K562 (cell line): ENCODE data around the gene MPRIP. TPM values are rescaled to one million over a fixed set of nuclear protein-coding genes. Genes with fewer than 3 reads are reported as not detected.

Experiments used
- CXXC5 ChIP-seq: fragments of 250-450 bp; sonication (Bioruptor Pico); IDR thresholded peaks from 2 replicates; pipeline ENCODE4 v1.8.0; 2022; ENCODE audit warnings: inconsistent platforms, mild to moderate bottlenecking, moderate library complexity
- ETV1 ChIP-seq: fragments of 450-650 bp; conservative IDR thresholded peaks from 2 replicates; pipeline ENCODE4 v1.6.1; 2016; ENCODE audit warnings: missing genetic modification characterization, control low read depth, low read depth, missing compliant biosample characterization
- JUN ChIP-seq, 2 experiments: sonication (generic) in 1 of 2; formaldehyde crosslinking in 1 of 2; IDR thresholded peaks; 2 replicates each; pipeline versions ENCODE4 v1.6.1 to v1.8.0; 2012 to 2022; ENCODE audit warnings: borderline replicate concordance in 2 of 2, mild to moderate bottlenecking in 2 of 2, improper control_type of control experiment in 1 of 2, low read depth in 1 of 2, low read length in 1 of 2, missing genetic modification reagents in 1 of 2
- KLF1 ChIP-seq: fragments of 450-650 bp; IDR thresholded peaks from 2 replicates; pipeline ENCODE4 v1.6.1; 2016; ENCODE audit warnings: missing genetic modification characterization, missing compliant biosample characterization
- MAZ ChIP-seq, 2 experiments: fragments of 450-650 bp in 1 of 2; sonication (generic) in 1 of 2; formaldehyde crosslinking; IDR thresholded peaks in 1 of 2; conservative IDR thresholded peaks in 1 of 2; 2 replicates each; pipeline versions ENCODE4 v1.4.0 to v1.5.0; 2020; ENCODE audit warnings: mild to moderate bottlenecking in 1 of 2, missing genetic modification reagents in 1 of 2
- MCM5 ChIP-seq: fragments of 450-650 bp; IDR thresholded peaks from 2 replicates; pipeline ENCODE4 v1.6.1; 2016; ENCODE audit warnings: low read depth
- PHF8 ChIP-seq: fragments of 200-600 bp; sonication (generic); IDR thresholded peaks from 2 replicates; pipeline ENCODE4 v1.6.1; 2012; ENCODE audit warnings: mixed run types, mild to moderate bottlenecking, inconsistent platforms, low read length, moderate library complexity, borderline replicate concordance
- RAD51 ChIP-seq: fragments of 450-650 bp; IDR thresholded peaks from 2 replicates; pipeline ENCODE4 v1.7.1; 2016; ENCODE audit warnings: low read depth, mild to moderate bottlenecking, borderline replicate concordance
- RBBP5 ChIP-seq: fragments of 200-600 bp; sonication (generic); IDR thresholded peaks from 2 replicates; pipeline ENCODE4 v1.6.1; 2012; ENCODE audit warnings: borderline replicate concordance, mild to moderate bottlenecking, low read length, control low read depth, inconsistent platforms; ENCODE audit not compliant: insufficient read depth, poor library complexity, severe bottlenecking
- SP2 ChIP-seq: IDR thresholded peaks from 2 replicates; pipeline ENCODE4 v1.6.1; 2011; ENCODE audit warnings: mild to moderate bottlenecking, low read depth, low read length, moderate library complexity; ENCODE audit not compliant: poor library complexity, severe bottlenecking; ENCODE audit errors: extremely low read depth
- TAL1 ChIP-seq: fragments of 450-650 bp; IDR thresholded peaks from 2 replicates; pipeline ENCODE4 v1.6.1; 2016; ENCODE audit warnings: mild to moderate bottlenecking
- TRIM24 ChIP-seq, 2 experiments: fragments of 450-650 bp; IDR thresholded peaks; 2 replicates each; pipeline ENCODE4 v1.6.1; 2016
- ZBTB33 ChIP-seq: sonication (generic); formaldehyde crosslinking; IDR thresholded peaks from 2 replicates; pipeline ENCODE4 v1.8.1; 2023; ENCODE audit warnings: mild to moderate bottlenecking, missing genetic modification reagents
- ZNF253 ChIP-seq: fragments of 250-450 bp; sonication (Bioruptor Pico); conservative IDR thresholded peaks from 2 replicates; pipeline ENCODE4 v1.6.1; 2021; ENCODE audit warnings: mild to moderate bottlenecking
- ZNF280B ChIP-seq: fragments of 250-450 bp; sonication (Bioruptor Pico); IDR thresholded peaks from 2 replicates; pipeline ENCODE4 v1.5.1; 2021; ENCODE audit warnings: mild to moderate bottlenecking
- ZNF316 ChIP-seq: fragments of 450-650 bp; IDR thresholded peaks from 2 replicates; pipeline ENCODE4 v1.6.1; 2016
- ZNF384 ChIP-seq: IDR thresholded peaks from 2 replicates; pipeline ENCODE4 v1.6.1; 2012; ENCODE audit warnings: low read depth, low read length, improper control_type of control experiment
- polyA plus RNA-seq, 8 experiments: library from polyadenylated mRNA; depleted of rRNA in 4 of 8; stranded (reverse) in 5 of 8; unstranded in 3 of 8; fragments of >200 nt; fragmentation: Nextera tagmentation in 2 of 8; fragmentation: Illumina TruSeq in 1 of 8; extraction: Ambion mirVana in 2 of 8; extraction: Trizol in 1 of 8; gene quantifications; 2 replicates each; pipeline versions ENCODE4 v1.2.1 to v1.2.3, GENCODE V29; 2011 to 2014; ENCODE audit warnings: inconsistent platforms in 1 of 8, missing spikeins in 1 of 8
- total RNA-seq, 7 experiments: library from RNA; depleted of rRNA in 6 of 7; stranded (reverse); fragments of >200 nt in 6 of 7; fragmentation: Illumina TruSeq in 2 of 7; extraction: Trizol in 2 of 7; gene quantifications; 2 replicates each; pipeline versions ENCODE4 v1.2.1 to v1.2.3, GENCODE V29; 2011 to 2021; ENCODE audit warnings: low replicate concordance in 1 of 7
- TF ChIP-seq, protein P1 (sequence below), 2 experiments: fragments of 450-650 bp; IDR thresholded peaks; 2 replicates each; pipeline ENCODE4 v1.6.1; 2016
- TF ChIP-seq, protein P2 (sequence below): fragments of 450-650 bp; IDR thresholded peaks from 2 replicates; pipeline ENCODE4 v1.6.1; 2018; ENCODE audit not compliant: partially characterized antibody

MPRIP gene
- total and polyA plus RNA-seq, 9 of the 15 experiments (the other 6 are each of a cell fraction or from before 2014, with no cell fraction given), result 10.0 to 72.6 (median 30.1) TPM

DNA sequence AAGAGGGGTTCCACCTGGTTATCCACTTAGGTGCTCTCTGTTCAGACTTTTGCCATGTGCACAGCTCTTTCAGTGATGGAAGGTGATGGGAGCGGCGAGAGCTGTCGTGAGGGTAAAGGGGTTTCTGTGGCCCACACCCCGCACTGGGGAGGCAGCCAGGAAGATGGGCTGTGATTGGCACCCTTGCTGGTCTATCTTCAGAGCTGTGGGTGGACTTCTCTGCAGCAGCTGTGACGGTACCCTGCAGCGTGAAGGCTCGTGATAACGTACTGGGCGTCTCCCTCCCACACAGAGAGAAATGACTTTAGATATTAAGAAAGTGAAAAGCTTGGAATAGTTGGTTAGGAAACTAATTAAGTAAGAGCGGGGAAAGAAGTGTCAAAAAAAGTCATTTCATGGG, 45.8 kb downstream of the MPRIP start (continued):
- TF ChIP-seq RBBP5 (no peak), CXXC5 (CRISPR knock-in tag) (peak; percentile 24; the same call in 1 of the 2 replicates), SP2 (no peak), TAL1 (peak; percentile 39; the same call in 1 of the 2 replicates), JUN (IDR thresholded peaks at IDR 0.05; ENCODE audit: borderline replicate concordance, low read depth, low read length) (no peak), JUN (CRISPR knock-in tag; IDR thresholded peaks at IDR 0.05; ENCODE audit: borderline replicate concordance) (no peak), MAZ (CRISPR knock-in tag; conservative IDR thresholded peaks at IDR 0.05 in 1 of 2, IDR thresholded peaks at IDR 0.05 in 1 of 2) (no peak), MCM5 (no peak), PHF8 (no peak), RAD51 (no peak), ZNF316 (no peak), ZBTB33 (CRISPR knock-in tag) (no peak), ZNF253 (CRISPR knock-in tag) (no peak), ETV1 (no peak), TRIM24 (IDR thresholded peaks at IDR 0.05) (no peak), ZNF384 (no peak), KLF1 (tag) (no peak), ZNF280B (no peak)
- TF ChIP-seq, protein P1, sequence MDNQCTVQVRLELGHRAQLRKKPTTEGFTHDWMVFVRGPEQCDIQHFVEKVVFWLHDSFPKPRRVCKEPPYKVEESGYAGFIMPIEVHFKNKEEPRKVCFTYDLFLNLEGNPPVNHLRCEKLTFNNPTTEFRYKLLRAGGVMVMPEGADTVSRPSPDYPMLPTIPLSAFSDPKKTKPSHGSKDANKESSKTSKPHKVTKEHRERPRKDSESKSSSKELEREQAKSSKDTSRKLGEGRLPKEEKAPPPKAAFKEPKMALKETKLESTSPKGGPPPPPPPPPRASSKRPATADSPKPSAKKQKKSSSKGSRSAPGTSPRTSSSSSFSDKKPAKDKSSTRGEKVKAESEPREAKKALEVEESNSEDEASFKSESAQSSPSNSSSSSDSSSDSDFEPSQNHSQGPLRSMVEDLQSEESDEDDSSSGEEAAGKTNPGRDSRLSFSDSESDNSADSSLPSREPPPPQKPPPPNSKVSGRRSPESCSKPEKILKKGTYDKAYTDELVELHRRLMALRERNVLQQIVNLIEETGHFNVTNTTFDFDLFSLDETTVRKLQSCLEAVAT (IDR thresholded peaks at IDR 0.05), result no peak
- TF ChIP-seq, protein P2, sequence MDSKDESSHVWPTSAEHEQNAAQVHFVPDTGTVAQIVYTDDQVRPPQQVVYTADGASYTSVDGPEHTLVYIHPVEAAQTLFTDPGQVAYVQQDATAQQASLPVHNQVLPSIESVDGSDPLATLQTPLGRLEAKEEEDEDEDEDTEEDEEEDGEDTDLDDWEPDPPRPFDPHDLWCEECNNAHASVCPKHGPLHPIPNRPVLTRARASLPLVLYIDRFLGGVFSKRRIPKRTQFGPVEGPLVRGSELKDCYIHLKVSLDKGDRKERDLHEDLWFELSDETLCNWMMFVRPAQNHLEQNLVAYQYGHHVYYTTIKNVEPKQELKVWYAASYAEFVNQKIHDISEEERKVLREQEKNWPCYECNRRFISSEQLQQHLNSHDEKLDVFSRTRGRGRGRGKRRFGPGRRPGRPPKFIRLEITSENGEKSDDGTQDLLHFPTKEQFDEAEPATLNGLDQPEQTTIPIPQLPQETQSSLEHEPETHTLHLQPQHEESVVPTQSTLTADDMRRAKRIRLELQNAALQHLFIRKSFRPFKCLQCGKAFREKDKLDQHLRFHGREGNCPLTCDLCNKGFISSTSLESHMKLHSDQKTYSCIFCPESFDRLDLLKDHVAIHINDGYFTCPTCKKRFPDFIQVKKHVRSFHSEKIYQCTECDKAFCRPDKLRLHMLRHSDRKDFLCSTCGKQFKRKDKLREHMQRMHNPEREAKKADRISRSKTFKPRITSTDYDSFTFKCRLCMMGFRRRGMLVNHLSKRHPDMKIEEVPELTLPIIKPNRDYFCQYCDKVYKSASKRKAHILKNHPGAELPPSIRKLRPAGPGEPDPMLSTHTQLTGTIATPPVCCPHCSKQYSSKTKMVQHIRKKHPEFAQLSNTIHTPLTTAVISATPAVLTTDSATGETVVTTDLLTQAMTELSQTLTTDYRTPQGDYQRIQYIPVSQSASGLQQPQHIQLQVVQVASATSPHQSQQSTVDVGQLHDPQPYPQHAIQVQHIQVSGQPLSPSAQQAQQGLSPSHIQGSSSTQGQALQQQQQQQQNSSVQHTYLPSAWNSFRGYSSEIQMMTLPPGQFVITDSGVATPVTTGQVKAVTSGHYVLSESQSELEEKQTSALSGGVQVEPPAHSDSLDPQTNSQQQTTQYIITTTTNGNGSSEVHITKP, result no peak
